Measurements from ENCODE around the gene DHRS11.

Gene DHRS11

GRCh38 chr17:36608794-36609497 is 17.3 kb downstream of the DHRS11 start:
- H3K4me1 ChIP-seq (ENCODE audit: control insufficient read depth, insufficient read depth, low read length) = peaks cover 8% of the 10 kb centered on the region
- no peak overlapping the region for H3K9ac ChIP-seq (ENCODE audit: low read depth, low read length)
- peaks cover 2% of the 10 kb centered on the region for H3K36me3 ChIP-seq (ENCODE audit: control insufficient read depth, insufficient read depth, low read length)
- H3K27me3 ChIP-seq (ENCODE audit: control insufficient read depth, insufficient read depth, low read length) = no peaks in the 10 kb centered on the region
- no peaks in the 10 kb centered on the region for H3K9me3 ChIP-seq (ENCODE audit: control insufficient read depth, insufficient read depth, low read length)
- no peak overlapping the region for H3K4me3 ChIP-seq (ENCODE audit: low read depth, low read length)

- Histone ChIP-seq H3K36me3 (ENCODE audit: control insufficient read depth, insufficient read depth, low read length) (peaks cover 2% of the 10 kb centered on the region), H3K4me3 (ENCODE audit: low read depth, low read length) (no peak overlapping the region), H3K4me1 (ENCODE audit: control insufficient read depth, insufficient read depth, low read length) (peaks cover 8% of the 10 kb centered on the region), H3K27me3 (ENCODE audit: control insufficient read depth, insufficient read depth, low read length) (no peaks in the 10 kb centered on the region), H3K9ac (ENCODE audit: low read depth, low read length) (no peak overlapping the region), H3K9me3 (ENCODE audit: control insufficient read depth, insufficient read depth, low read length) (no peaks in the 10 kb centered on the region)
These were observed 17.8 kb downstream of the DHRS11 start for GRCh38 chr17:36609498-36609862.

GRCh38 chr17:36610474-36610873 is 18.8 kb downstream of the DHRS11 start:
- Histone ChIP-seq H3K9me3 (ENCODE audit: control insufficient read depth, insufficient read depth, low read length) (no peaks in the 10 kb centered on the region), H3K27me3 (ENCODE audit: control insufficient read depth, insufficient read depth, low read length) (no peaks in the 10 kb centered on the region), H3K4me3 (ENCODE audit: low read depth, low read length) (no peak overlapping the region), H3K4me1 (ENCODE audit: control insufficient read depth, insufficient read depth, low read length) (peaks cover 15% of the 10 kb centered on the region), H3K36me3 (ENCODE audit: control insufficient read depth, insufficient read depth, low read length) (peaks cover 2% of the 10 kb centered on the region), H3K9ac (ENCODE audit: low read depth, low read length) (no peak overlapping the region)

GRCh38 chr17:36611345-36612072 is 19.8 kb downstream of the DHRS11 start:
- H3K36me3 ChIP-seq (ENCODE audit: control insufficient read depth, insufficient read depth, low read length) = peaks cover 2% of the 10 kb centered on the region
- no peaks in the 10 kb centered on the region for H3K27me3 ChIP-seq (ENCODE audit: control insufficient read depth, insufficient read depth, low read length)
- no peaks in the 10 kb centered on the region for H3K9me3 ChIP-seq (ENCODE audit: control insufficient read depth, insufficient read depth, low read length)
- no peak overlapping the region for H3K4me3 ChIP-seq (ENCODE audit: low read depth, low read length)
- H3K4me1 ChIP-seq (ENCODE audit: control insufficient read depth, insufficient read depth, low read length) = peaks cover 15% of the 10 kb centered on the region
- H3K9ac ChIP-seq (ENCODE audit: low read depth, low read length) = no peak overlapping the region

GRCh38 chr17:36612323-36612722 is 20.6 kb downstream of the DHRS11 start:
- Histone ChIP-seq H3K4me1 (ENCODE audit: control insufficient read depth, insufficient read depth, low read length) (peaks cover 15% of the 10 kb centered on the region), H3K27me3 (ENCODE audit: control insufficient read depth, insufficient read depth, low read length) (no peaks in the 10 kb centered on the region), H3K4me3 (ENCODE audit: low read depth, low read length) (no peak overlapping the region), H3K36me3 (ENCODE audit: control insufficient read depth, insufficient read depth, low read length) (peaks cover 2% of the 10 kb centered on the region), H3K9ac (ENCODE audit: low read depth, low read length) (no peak overlapping the region), H3K9me3 (ENCODE audit: control insufficient read depth, insufficient read depth, low read length) (no peaks in the 10 kb centered on the region)

GRCh38 chr17:36613155-36613554 is 21.5 kb downstream of the DHRS11 start:
- H3K4me3 ChIP-seq (ENCODE audit: low read depth, low read length) = no peak overlapping the region
- H3K4me1 ChIP-seq (ENCODE audit: control insufficient read depth, insufficient read depth, low read length) = peaks cover 15% of the 10 kb centered on the region
- no peak overlapping the region for H3K9ac ChIP-seq (ENCODE audit: low read depth, low read length)
- no peaks in the 10 kb centered on the region for H3K9me3 ChIP-seq (ENCODE audit: control insufficient read depth, insufficient read depth, low read length)
- no peaks in the 10 kb centered on the region for H3K27me3 ChIP-seq (ENCODE audit: control insufficient read depth, insufficient read depth, low read length)
- H3K36me3 ChIP-seq (ENCODE audit: control insufficient read depth, insufficient read depth, low read length) = peaks cover 2% of the 10 kb centered on the region

GRCh38 chr17:36614081-36614480 is 22.4 kb downstream of the DHRS11 start:
- Histone ChIP-seq H3K9me3 (ENCODE audit: control insufficient read depth, insufficient read depth, low read length) (no peaks in the 10 kb centered on the region), H3K4me1 (ENCODE audit: control insufficient read depth, insufficient read depth, low read length) (peaks cover 12% of the 10 kb centered on the region), H3K27me3 (ENCODE audit: control insufficient read depth, insufficient read depth, low read length) (no peaks in the 10 kb centered on the region), H3K9ac (ENCODE audit: low read depth, low read length) (no peak overlapping the region), H3K36me3 (ENCODE audit: control insufficient read depth, insufficient read depth, low read length) (peaks cover 2% of the 10 kb centered on the region), H3K4me3 (ENCODE audit: low read depth, low read length) (no peak overlapping the region)

DNA sequence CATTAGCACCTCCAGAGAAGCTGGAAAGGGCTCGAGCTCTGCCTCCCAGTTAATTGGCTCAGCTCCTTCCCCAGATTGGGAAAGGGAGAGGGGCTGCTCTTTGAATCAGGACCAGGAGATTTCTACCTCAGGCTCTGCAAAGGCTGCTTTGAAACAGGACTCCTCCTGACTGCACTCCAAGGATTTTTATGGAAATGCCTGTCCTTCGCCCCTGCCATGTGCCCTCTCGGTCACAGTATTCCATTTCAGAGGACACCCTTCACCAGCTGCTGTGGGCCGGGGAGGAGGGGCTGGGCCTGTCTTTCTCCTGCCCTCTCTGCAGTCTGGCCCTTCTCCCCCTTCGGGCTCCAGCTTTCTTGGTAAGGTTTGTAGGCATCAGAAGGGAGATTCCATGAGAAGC is 23.3 kb downstream of the DHRS11 start:
- H3K9me3 ChIP-seq (ENCODE audit: control insufficient read depth, insufficient read depth, low read length) = no peaks in the 10 kb centered on the region
- peaks cover 11% of the 10 kb centered on the region for H3K4me1 ChIP-seq (ENCODE audit: control insufficient read depth, insufficient read depth, low read length)
- H3K27me3 ChIP-seq (ENCODE audit: control insufficient read depth, insufficient read depth, low read length) = no peaks in the 10 kb centered on the region
- peaks cover 2% of the 10 kb centered on the region for H3K36me3 ChIP-seq (ENCODE audit: control insufficient read depth, insufficient read depth, low read length)
- no peak overlapping the region for H3K9ac ChIP-seq (ENCODE audit: low read depth, low read length)
- no peak overlapping the region for H3K4me3 ChIP-seq (ENCODE audit: low read depth, low read length)

- peaks cover 2% of the 10 kb centered on the region for H3K36me3 ChIP-seq (ENCODE audit: control insufficient read depth, insufficient read depth, low read length)
- no peaks in the 10 kb centered on the region for H3K9me3 ChIP-seq (ENCODE audit: control insufficient read depth, insufficient read depth, low read length)
- no peaks in the 10 kb centered on the region for H3K27me3 ChIP-seq (ENCODE audit: control insufficient read depth, insufficient read depth, low read length)
- H3K9ac ChIP-seq (ENCODE audit: low read depth, low read length) = no peak overlapping the region
- H3K4me3 ChIP-seq (ENCODE audit: low read depth, low read length) = no peak overlapping the region
- peaks cover 11% of the 10 kb centered on the region for H3K4me1 ChIP-seq (ENCODE audit: control insufficient read depth, insufficient read depth, low read length)
These were observed 24.7 kb downstream of the DHRS11 start for GRCh38 chr17:36616061-36617029.

DNA sequence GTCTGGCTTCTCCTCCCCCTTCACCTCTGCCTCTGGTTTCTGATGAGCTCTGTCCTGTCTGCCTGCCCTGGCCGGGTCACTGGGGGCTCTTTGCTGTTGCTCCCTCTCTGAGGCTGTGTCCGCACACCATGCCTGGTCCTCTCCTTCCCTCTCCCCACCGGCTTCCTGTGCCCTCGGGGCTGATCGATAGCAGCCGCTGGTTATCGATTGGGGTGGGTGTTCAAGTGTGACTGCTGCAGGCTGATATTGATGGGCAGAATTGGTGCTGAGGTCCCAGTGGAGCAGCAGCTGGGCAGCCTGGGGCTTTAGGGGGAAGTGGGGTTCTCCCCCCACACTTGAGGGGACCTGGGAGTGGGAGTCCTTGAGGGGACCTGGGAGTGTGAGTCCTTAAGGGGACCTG is 26.1 kb downstream of the DHRS11 start:
- H3K4me3 ChIP-seq (ENCODE audit: low read depth, low read length) = no peak overlapping the region
- no peaks in the 10 kb centered on the region for H3K27me3 ChIP-seq (ENCODE audit: control insufficient read depth, insufficient read depth, low read length)
- H3K9me3 ChIP-seq (ENCODE audit: control insufficient read depth, insufficient read depth, low read length) = no peaks in the 10 kb centered on the region
- no peaks in the 10 kb centered on the region for H3K36me3 ChIP-seq (ENCODE audit: control insufficient read depth, insufficient read depth, low read length)
- H3K4me1 ChIP-seq (ENCODE audit: control insufficient read depth, insufficient read depth, low read length) = peaks cover 11% of the 10 kb centered on the region
- no peak overlapping the region for H3K9ac ChIP-seq (ENCODE audit: low read depth, low read length)

DNA sequence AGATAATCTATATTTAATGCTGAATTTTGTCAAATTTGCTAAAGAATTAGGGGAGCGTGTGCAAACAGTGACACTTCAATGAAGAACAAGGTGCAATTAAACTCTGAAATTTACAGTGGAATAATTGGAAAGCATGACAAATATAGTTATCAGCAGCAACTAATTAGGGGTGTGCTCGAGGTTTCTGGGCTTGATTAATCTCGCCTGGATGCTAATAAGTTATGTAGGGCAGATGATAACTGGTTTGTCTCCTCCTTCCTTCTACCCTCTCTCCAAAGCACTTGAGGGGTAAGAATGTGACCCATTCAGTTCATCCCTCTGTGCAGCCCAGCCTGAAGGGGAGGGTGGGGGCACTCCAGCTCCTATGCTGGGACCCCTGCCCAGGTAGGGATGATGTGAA is 31.6 kb downstream of the DHRS11 start:
- no peak overlapping the region for H3K4me3 ChIP-seq (ENCODE audit: low read depth, low read length)
- H3K9me3 ChIP-seq (ENCODE audit: control insufficient read depth, insufficient read depth, low read length) = no peaks in the 10 kb centered on the region
- no peak overlapping the region for H3K9ac ChIP-seq (ENCODE audit: low read depth, low read length)
- H3K4me1 ChIP-seq (ENCODE audit: control insufficient read depth, insufficient read depth, low read length) = no peaks in the 10 kb centered on the region
- H3K27me3 ChIP-seq (ENCODE audit: control insufficient read depth, insufficient read depth, low read length) = no peaks in the 10 kb centered on the region
- no peaks in the 10 kb centered on the region for H3K36me3 ChIP-seq (ENCODE audit: control insufficient read depth, insufficient read depth, low read length)
